IPS-11a (cell line): ENCODE results near the gene COL27A1.
"Not testable (repeated sequence)": the region's sequence is repeated elsewhere in the genome, so short reads cannot be mapped to it uniquely, and the experiment has no call there.

ENCODE experiments used
- H3K4me3 ChIP-seq: one replicate; pipeline ENCODE4 v1.5.1; 2013; ENCODE audit warnings: low read depth, low read length, control low read depth

COL27A1 gene

DNA sequence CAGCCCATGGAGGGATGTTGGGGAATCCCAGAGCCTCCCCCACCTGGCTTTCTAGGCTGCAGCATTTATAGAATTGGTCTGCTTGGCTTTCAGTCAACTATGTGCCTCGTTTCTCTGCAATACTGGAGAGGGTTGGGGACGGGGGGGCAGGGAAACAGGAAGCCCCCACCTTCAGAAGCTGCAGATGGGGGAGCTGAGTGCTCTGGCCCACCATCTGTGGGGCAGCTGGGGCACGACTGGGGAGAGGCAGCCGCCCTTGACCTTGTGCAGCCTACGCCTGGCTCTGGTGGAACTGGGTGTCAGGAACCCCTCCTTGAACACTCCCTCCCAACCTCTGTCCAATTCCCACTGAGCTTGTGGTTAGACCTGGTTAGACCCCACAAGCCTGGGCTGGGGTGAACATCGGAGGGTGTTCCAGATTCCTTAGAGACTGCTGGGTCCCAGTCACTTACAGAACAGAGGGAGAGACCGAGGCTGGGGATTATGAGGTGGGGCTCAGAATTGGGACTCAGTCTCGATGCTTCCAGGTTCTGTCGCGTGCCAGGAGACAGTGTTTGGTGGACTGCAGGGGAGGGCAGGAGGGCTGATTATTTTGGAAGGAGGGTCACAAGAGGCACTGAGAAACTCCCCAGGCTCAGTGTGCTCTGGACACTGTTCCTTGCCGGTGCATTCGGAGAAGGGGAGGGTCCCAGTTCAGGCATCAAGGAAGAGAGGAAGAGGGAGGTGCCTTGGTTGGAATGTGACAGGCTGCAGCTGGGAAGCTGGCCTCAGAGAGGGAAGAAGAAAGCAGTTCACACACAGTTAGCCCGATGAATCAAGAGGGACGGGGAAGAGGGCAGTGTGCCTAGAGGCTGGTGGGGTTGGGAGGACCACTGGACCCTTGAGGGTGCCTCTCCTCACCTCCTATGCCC, 25.6 kb downstream of the COL27A1 start:
- no peak overlapping the region for H3K4me3 ChIP-seq

DNA sequence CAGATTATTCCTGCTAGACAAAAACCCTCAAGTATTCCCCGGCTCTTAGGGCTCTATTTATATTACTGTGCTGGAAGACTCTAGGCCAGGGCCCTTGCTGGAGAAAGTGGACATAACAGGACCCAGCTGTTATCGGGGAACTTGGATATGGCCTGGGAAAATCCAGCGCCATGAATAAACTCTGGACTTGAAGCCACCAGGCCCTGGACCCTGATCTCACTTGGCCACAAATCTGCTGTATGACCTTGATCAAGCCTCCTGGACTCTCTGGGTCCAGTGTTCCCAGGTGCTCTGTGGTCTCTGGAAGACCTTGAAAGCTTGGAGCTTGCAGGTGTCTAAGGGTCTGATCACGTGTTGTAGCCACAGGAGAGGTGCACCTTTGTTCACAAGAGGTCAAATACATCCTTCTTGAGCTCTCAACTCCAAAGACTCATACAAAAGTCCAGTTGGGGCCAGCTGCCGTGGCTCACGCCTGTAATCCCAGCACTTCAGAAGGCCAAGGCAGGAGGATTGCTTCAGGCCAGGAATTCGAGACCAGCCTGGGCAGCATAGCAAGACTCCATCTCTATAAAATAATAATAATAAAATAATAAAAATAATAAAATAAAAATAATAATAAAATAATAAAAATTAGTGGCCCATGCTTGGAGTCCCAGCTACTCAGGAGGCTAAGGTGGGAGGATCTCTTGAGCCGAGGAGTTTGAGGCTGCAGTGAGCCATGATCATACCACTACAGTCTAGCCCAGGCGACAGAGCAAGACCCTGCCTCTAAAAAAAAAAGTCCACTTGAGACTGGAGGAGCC, 26.5 kb downstream of the COL27A1 start:
- no peak overlapping the region for H3K4me3 ChIP-seq

GRCh38 chr9:114183006-114183405, 27.7 kb downstream of the COL27A1 start:
- H3K4me3 ChIP-seq, result no peak overlapping the region

GRCh38 chr9:114184071-114184470, 28.7 kb downstream of the COL27A1 start:
- H3K4me3 ChIP-seq, result no peak overlapping the region

DNA sequence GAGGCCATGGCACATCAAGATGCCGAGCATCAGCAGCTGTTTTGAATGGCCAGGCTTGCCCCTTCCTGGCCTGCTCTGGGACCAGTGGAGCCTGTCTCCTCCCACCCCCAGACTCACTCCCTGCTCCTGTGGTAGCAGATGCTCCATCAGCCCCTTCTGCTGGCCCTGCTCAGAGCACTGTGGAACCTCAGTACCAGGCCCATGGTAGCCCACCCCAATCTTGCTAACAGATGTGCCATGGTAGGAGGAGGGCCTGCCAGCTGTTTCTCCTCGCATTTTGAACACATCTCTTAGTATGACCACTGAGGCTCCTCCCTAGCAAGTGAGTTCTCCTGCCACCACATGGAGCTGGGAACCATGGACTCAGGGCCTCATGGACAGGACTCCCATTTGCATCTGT, 29.5 kb downstream of the COL27A1 start:
- H3K4me3 ChIP-seq, result no peak overlapping the region

DNA sequence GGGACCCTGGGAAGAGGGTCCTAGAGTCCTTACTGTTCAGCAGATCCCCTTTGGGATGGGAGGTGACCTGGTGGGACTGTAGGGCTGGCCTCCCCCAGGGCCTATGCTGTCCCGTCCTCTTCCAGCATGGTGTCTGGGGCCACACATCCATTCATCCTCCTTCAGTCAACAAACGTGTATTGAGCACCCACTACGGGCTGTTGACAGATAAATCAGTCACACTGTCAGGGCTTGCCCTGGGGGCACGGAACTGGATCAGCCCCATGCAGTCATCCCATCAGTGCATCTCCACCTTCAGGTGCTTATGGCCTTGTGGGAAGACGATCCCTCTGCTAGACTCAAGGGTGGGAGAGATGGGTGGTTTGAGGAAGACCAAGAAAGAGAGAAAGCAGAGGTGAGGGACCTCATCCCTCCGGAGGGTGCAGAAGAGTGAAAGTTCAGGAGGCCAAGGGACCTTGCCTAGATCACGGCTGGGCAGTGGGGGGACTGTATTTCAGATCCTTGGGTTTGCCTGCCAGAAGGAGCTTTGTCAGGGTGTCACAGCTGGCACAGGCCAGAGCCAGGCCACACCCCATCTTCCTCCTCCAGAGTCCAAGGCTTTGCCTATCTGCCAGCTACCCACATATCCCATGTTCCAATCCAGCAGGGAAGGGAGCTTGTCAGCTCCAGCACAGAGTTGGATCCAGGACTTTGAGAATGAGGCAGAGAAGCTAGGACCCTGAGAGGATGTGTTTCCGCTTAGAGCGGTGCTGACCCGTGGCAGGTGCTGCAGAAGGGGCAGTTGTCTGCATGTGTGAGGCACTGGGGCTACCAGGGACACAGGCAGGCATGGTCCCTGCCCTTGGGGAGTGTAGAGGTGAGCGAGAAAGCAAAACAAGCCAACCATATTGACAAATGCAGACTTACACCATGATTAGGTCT, 30.5 kb downstream of the COL27A1 start:
- H3K4me3 ChIP-seq, result no peak overlapping the region

DNA sequence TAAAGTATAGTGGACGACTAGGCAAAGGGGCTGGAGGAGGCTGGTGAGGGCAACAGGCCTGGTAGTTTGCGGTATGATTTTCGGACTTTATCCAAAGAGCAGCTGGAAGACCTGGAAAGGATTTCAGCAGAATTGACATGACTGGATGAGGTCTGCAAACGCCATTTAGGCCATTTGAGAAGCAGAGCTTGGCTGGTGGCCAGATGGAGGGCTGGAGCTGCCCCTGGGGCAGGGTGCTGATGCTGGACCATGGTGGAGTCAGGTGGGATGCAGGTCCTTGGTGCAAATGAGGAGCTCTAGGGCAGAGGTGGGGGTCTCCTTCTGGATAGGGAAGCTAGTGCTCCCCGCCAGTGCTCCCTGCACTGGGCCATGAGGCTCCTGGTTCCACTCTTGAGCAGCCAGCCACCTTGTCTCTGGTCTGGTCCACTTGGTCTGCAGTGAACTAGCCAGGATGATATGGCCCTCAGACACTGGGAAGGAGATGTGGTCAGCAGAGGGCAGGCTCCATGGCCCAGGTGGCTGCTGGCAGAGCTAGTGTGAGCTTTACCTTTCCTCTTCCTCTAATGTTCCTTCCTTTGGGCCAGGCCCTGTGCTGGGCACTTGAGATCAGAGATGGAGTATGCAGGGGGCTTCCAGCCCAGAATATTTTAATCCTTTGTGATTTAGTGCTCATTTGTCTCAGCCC, 31.4 kb downstream of the COL27A1 start:
- H3K4me3 ChIP-seq, result no peak overlapping the region

DNA sequence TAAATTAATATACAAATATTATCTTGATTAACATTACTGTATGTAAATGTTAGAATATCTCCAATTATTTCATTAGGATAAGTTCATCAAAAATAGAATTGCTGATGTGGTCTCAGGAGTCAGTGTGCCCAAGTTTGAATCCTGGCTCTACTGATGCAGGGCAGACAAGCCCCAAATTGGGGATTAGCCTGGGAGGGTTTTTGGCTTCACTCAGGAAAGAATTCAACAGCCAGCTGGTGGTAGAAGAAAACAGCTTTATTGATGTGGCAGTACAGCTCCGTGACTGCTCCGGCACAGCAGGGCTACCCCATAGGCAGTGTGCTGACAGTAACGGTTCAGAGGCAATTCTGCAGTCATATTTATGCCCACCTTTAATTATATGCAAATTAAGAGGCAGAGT, 32.5 kb downstream of the COL27A1 start:
- no peak overlapping the region for H3K4me3 ChIP-seq

DNA sequence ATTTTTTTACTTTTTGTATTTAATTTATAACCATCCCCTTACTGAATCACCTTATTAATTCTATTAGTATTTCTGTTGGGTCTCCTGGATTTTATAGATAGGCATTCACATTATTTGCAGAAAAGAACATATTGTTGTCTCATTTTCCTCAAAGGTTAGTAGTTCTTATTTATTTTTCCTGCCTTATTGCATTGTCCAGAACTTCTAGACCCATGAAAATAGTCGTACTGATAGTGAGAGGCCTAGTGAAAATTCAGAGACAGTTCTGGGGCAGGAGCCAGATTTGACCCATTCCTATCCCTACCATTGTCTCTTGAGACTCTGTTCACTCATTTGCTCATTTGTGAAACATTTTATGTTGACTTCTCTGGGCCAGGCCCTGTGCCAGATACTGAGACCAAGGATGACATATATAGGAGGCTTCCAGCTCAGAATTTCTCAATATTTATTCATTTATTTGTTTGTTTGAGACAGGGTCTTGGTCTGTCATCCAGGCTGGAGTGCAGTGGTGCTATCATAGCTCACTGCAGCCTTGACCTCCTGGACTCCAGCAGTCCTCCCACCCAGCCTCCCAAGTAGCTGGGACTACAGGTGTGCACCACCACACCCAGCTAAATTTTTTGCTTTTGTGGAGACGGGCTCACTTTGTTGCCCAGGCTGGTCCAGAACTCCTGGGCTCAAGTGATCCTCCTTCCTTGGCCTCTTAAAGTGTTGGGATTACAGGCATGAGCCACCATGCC, 34.7 kb downstream of the COL27A1 start:
- H3K4me3 ChIP-seq, result no peak overlapping the region

- no peak overlapping the region for H3K4me3 ChIP-seq
These were observed 35.2 kb downstream of the COL27A1 start for GRCh38 chr9:114190563-114190905.

DNA sequence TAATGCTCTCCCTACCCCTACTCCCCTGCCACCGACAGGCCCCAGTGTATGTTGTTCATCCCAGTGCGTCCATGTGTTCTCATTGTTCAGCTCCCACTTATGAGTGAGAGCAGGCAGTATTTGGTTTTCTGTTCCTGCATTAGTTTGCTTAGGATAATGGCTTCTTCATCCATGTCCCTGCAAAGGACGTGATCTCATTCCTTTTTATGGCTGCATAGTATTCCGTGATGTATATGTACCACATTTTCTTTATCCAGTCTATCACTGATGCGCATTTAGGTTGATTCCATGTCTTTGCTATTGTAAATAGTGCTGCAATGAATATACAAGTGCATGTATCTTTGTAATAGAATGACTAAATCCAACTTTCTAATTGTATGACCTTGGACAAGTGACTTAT, 36.1 kb downstream of the COL27A1 start:
- not testable (repeated sequence) for H3K4me3 ChIP-seq

GRCh38 chr9:114192539-114192938, 37.2 kb downstream of the COL27A1 start:
- H3K4me3 ChIP-seq, result no peak overlapping the region

GRCh38 chr9:114193090-114193489, 37.8 kb downstream of the COL27A1 start:
- H3K4me3 ChIP-seq, result no peak overlapping the region

DNA sequence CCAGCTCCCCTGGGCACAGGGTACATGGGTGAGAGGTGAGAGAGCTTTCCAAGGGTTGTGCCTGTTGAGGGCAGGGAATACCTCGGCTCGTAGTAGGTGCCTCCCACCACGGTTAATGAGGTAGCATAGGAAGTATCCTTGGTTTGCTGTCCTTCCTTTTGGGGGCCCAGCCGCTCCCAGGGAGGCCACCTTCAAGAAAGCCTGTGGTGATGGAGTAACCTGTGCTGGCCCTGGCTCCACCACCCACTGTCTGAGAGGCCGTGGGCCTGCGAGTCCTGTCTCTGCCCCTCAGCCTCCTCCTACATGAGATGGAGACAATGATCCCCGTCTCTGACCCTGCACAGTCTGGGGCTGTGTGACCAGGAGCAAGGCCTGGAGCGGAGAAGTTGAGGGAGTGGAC, 40.8 kb downstream of the COL27A1 start:
- H3K4me3 ChIP-seq, result no peak overlapping the region

GRCh38 chr9:114196979-114197622, 41.8 kb downstream of the COL27A1 start:
- no peak overlapping the region for H3K4me3 ChIP-seq

DNA sequence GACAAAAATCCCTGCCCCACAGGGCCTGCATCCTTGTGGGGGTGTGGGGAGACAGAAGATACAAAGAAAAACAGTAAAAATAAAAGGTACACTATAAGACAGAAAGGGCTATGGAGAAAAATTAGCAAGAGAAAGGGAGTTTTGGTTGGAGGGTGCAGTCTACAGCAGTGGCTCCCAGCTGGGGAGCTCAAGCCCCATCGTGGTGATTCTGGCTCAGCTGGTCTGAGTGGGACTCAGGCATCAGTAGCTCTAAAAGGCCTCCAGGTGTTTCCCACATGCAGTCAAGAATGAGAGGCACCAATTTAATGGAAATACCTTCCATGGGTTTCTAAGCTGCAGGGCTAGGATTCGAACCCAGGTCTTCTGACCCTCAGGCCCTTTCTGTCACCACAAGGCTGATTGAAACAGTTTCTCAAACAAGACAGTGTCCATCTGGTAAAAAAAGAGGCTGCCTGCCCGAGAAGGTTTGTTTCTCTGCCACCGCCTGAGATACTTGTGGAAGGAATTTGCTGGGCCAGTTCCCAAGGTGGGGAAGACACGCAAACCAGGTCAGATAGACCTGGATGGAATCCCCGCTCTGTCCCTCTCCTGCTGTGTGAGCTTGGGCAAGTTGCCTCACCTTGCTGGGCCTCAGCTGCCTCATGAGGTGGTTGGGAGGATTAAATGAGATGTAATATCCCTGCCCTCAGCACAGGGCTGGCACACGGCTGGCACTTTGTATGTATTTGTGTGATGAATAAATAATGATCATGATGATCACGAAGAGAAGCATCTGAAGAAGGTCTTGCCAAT, 43.1 kb downstream of the COL27A1 start:
- H3K4me3 ChIP-seq, result no peak overlapping the region

DNA sequence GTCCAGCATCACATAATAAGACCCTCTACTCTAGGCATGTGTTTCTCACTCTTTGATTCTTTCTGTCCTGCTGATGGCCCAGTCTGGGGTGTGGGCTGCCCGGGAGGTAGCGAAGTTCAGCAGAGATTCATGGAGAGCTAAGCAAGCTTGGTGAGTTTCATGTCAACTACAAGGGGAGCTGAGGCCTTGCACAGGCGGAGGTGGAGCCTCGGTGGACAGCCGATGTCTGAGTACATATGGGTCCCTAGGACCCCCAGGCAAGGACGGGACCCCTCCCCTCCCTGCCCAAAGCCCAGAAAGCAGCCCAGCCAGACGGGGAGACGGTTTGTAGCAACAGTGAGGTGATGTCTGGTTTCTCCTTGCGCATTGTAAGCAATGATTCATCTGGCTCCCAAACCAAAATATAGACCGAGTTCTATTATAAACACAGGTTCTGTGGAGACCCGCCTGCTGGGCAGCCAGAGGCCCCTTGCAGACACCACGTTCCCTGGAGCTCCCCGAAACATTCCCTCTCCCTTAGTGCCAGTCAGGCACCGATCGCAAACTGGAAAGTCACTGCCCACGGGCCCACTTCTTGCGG, 45.5 kb downstream of the COL27A1 start:
- no peak overlapping the region for H3K4me3 ChIP-seq

GRCh38 chr9:114202396-114202795, 47.1 kb downstream of the COL27A1 start:
- no peak overlapping the region for H3K4me3 ChIP-seq
